Middle frontal gyrus (tissue), 1 donor: ENCODE data around the gene SPATS2.

ENCODE experiments used
- DNase-seq: peaks from one replicate; pipeline ENCODE4 v3.0.0-alpha.2; 2015; ENCODE audit warnings: low spot score; ENCODE audit errors: extremely low spot score

SPATS2 gene

GRCh38 chr12:49568442-49569162, 201.3 kb downstream of the SPATS2 start:
- no peak for DNase-seq
